Caco-2 (cell line): ENCODE measurements around the gene DDX27. TPM values are rescaled to one million over a fixed set of nuclear protein-coding genes. Genes with fewer than 3 reads are reported as not detected.
A peak's percentile ranks its signal among the peaks of the same experiment; 100 is the strongest.

ENCODE experiments used
- BruUV-seq: library from RNA; stranded (reverse); fragments of 400-500 nt; replicated peaks from 2 replicates; lab custom pipeline; 2021; lab: Mats Ljungman, UMichigan
- CTCF ChIA-PET: fragments of 300-600 bp; sonication (Branson Sonifier 250); formaldehyde crosslinking; loops from one replicate; lab custom pipeline; 2022; ENCODE audit warnings: antibody characterized with exemption; lab: Charles Lee
- POLR2A ChIA-PET: fragments of 300-600 bp; sonication (Branson Sonifier 250); formaldehyde crosslinking; loops from one replicate; lab custom pipeline; 2022; ENCODE audit warnings: antibody characterized with exemption; lab: Charles Lee
- DNase-seq, 2 experiments: peaks; one replicate each; pipeline versions ENCODE4 v3.0.0 to v3.0.0-alpha.2; 2020 to 2022
- H3K27me3 ChIP-seq: replicated peaks from 2 replicates; pipeline ENCODE4 v1.6.0; 2011; ENCODE audit warnings: low read length; ENCODE audit not compliant: control insufficient read depth, insufficient read depth
- H3K36me3 ChIP-seq: 2 replicates; pipeline ENCODE4 v1.5.1; 2011; ENCODE audit warnings: low read length; ENCODE audit not compliant: control insufficient read depth, insufficient read depth
- H3K4me1 ChIP-seq: fragments of 250-450 bp; sonication (Bioruptor Pico); 2 replicates; pipeline ENCODE4 v1.5.1; 2020; ENCODE audit warnings: mild to moderate bottlenecking
- H3K4me3 ChIP-seq: 2 replicates; pipeline ENCODE4 v1.5.1; 2011; ENCODE audit warnings: low read depth, mild to moderate bottlenecking, control low read depth, low read length
- H3K9me3 ChIP-seq: fragments of 250-450 bp; sonication (Bioruptor Pico); 2 replicates; pipeline ENCODE4 v1.5.1; 2020; ENCODE audit warnings: mild to moderate bottlenecking, moderate library complexity
- H3K27ac Mint-ChIP-seq: one replicate; pipeline ENCODE4 v1.8.0; 2022; ENCODE audit warnings: mixed read lengths; ENCODE audit not compliant: unreplicated experiment
- H3K27me3 Mint-ChIP-seq: one replicate; pipeline ENCODE4 v1.8.0; 2022; ENCODE audit warnings: mixed read lengths; ENCODE audit not compliant: insufficient read depth, unreplicated experiment
- H3K36me3 Mint-ChIP-seq: one replicate; pipeline ENCODE4 v1.8.0; 2022; ENCODE audit warnings: mild to moderate bottlenecking, mixed read lengths; ENCODE audit not compliant: insufficient read depth, unreplicated experiment
- H3K4me1 Mint-ChIP-seq: one replicate; pipeline ENCODE4 v1.8.0; 2022; ENCODE audit warnings: low read depth, mixed read lengths; ENCODE audit not compliant: unreplicated experiment
- H3K4me3 Mint-ChIP-seq: one replicate; pipeline ENCODE4 v1.8.0; 2022; ENCODE audit warnings: mild to moderate bottlenecking, moderate library complexity, mixed read lengths; ENCODE audit not compliant: unreplicated experiment
- H3K9me3 Mint-ChIP-seq: one replicate; pipeline ENCODE4 v1.8.0; 2022; ENCODE audit warnings: mixed read lengths; ENCODE audit not compliant: unreplicated experiment
- intact Hi-C: fragments of 100-400 bp; cut with micrococcal nuclease; formaldehyde crosslinking; loops from one replicate; pipeline ENCODE4 v1.10.0; 2022; ENCODE audit not compliant: unreplicated experiment
- total RNA-seq: library from RNA; stranded (reverse); gene quantifications from 2 replicates; pipeline ENCODE4 v1.2.3, GENCODE V29; 2022
- TF ChIP-seq, protein P1 (sequence below), 2 experiments: fragments of 200-600 bp in 1 of 2; IDR thresholded peaks; 1 replicate in 1 of 2; 2 replicates in 1 of 2; pipeline versions ENCODE4 v1.5.1 to v1.8.0; 2011 to 2022; ENCODE audit warnings: antibody characterized with exemption in 1 of 2, control low read depth in 1 of 2, inconsistent platforms in 1 of 2, low read depth in 1 of 2, low read length in 1 of 2, mild to moderate bottlenecking in 1 of 2, moderate library complexity in 1 of 2; ENCODE audit not compliant: insufficient read depth in 1 of 2, severe bottlenecking in 1 of 2, unreplicated experiment in 1 of 2

The DDX27 gene
- total RNA-seq, 1 experiment from 2014 or later = 148 TPM

DNA sequence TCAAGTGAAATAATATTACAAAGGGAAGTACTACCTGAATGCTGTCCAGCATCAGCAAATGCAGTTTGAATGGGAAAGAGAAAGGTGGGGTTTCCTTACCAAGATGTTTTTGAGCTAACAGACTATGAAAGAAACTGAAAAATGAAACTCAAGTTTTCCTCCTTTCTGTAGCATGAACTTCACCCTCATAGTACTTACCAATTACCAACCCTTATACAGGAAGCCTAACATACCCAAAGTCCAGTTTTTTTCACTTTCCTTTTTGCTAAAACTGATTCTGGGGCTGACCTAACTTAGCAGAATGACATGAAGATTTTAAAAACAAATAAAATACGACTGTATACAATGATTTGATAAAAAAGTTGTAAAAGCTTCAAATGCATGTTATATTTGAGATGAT is 53.4 kb downstream of the DDX27 start:
- no peaks in the 10 kb centered on the region for H3K27me3 ChIP-seq
- peaks cover 11% of the 10 kb centered on the region for H3K4me1 Mint-ChIP-seq
- H3K4me3 ChIP-seq = no peak overlapping the region
- no TSS peak for BruUV-seq
- no peaks in the 10 kb centered on the region for H3K9me3 ChIP-seq
- H3K4me3 Mint-ChIP-seq = no peak overlapping the region
- H3K36me3 ChIP-seq = peaks cover 7% of the 10 kb centered on the region
- TF ChIP-seq, protein P1, sequence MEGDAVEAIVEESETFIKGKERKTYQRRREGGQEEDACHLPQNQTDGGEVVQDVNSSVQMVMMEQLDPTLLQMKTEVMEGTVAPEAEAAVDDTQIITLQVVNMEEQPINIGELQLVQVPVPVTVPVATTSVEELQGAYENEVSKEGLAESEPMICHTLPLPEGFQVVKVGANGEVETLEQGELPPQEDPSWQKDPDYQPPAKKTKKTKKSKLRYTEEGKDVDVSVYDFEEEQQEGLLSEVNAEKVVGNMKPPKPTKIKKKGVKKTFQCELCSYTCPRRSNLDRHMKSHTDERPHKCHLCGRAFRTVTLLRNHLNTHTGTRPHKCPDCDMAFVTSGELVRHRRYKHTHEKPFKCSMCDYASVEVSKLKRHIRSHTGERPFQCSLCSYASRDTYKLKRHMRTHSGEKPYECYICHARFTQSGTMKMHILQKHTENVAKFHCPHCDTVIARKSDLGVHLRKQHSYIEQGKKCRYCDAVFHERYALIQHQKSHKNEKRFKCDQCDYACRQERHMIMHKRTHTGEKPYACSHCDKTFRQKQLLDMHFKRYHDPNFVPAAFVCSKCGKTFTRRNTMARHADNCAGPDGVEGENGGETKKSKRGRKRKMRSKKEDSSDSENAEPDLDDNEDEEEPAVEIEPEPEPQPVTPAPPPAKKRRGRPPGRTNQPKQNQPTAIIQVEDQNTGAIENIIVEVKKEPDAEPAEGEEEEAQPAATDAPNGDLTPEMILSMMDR (IDR thresholded peaks at IDR 0.05; ENCODE audit: insufficient read depth in 1 of 2, low read depth in 1 of 2, low read length in 1 of 2, severe bottlenecking in 1 of 2, unreplicated experiment in 1 of 2) = no peak
- H3K36me3 Mint-ChIP-seq = peaks cover 94% of the 10 kb centered on the region
- H3K9me3 Mint-ChIP-seq = no peaks in the 10 kb centered on the region
- no peak overlapping the region for H3K27ac Mint-ChIP-seq
- intact Hi-C loops = no loop called here
- no peak for DNase-seq
- POLR2A ChIA-PET = no interaction called here
- CTCF ChIA-PET = no interaction called here
- H3K27me3 Mint-ChIP-seq = no peaks in the 10 kb centered on the region
- H3K4me1 ChIP-seq = peaks cover 6% of the 10 kb centered on the region; the same call in 1 of the 2 replicates

DNA sequence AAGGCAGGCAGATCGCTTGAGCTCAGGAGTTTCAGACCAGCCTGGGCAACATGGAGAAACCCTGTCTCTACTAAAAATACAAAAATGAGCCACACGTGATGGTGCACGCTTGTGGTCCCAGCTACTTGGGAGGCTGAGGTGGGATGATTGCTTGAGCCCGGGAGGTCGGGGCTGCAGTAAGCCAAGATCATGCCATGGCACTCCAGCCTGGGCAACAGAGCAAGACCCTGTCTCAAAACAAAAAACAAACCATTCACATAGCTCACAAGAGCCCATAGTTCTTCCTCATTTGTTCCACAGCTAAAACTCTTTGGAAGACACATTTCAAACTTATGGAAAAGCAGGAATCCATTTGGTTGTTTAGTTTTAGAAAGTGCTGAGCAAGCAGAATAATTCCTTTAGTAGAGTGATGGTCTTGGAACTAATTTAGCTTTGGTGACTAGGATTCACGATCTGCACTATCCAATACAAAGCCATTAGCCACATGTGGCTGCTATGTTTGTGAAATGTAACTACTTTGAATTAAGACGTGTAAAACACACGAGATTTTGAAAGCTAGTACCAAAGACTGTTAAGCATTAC is 54.6 kb downstream of the DDX27 start:
- H3K36me3 ChIP-seq = peaks cover 7% of the 10 kb centered on the region
- no peak for DNase-seq

DNA sequence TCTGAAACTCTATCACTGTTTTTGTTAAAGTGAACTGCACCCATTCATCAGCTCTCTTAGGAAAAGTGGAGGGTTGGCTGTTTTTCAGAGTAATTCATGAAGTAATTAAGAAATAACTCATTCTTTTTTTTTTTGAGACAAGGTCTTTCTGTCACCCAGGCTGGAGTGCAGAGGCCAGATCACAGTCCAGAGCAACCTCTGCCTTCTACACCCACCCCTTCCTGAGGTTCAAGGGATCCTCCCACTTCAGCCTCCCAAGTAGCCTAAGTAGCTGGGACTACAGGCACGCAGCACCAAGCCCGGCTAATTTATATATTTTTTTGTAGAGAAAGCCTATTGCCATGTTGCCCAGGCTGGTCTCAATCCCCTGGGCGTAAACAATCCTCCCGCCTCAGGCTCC is 56.0 kb downstream of the DDX27 start:
- Mint-ChIP-seq H3K36me3 (peaks cover 94% of the 10 kb centered on the region), H3K27ac (no peak overlapping the region)

More for the DNA sequence above, 54.6 kb downstream of the DDX27 start:
- ChIA-PET CTCF (no interaction called here), POLR2A (interaction anchor here (1.2 kb wide), 1 partner anchor 14 kb away, joined by 3 read pairs; no protein-coding TSS in a partner anchor)
- peaks cover 4% of the 10 kb centered on the region for H3K27me3 Mint-ChIP-seq
- no peak overlapping the region for H3K27ac Mint-ChIP-seq
- H3K9me3 Mint-ChIP-seq = no peaks in the 10 kb centered on the region
- Histone ChIP-seq H3K9me3 (no peaks in the 10 kb centered on the region), H3K27me3 (no peaks in the 10 kb centered on the region), H3K4me1 (peaks cover 6% of the 10 kb centered on the region; the same call in 1 of the 2 replicates), H3K4me3 (no peak overlapping the region)
- peaks cover 94% of the 10 kb centered on the region for H3K36me3 Mint-ChIP-seq
- TF ChIP-seq, protein P1 (IDR thresholded peaks at IDR 0.05; ENCODE audit: insufficient read depth in 1 of 2, low read depth in 1 of 2, low read length in 1 of 2, severe bottlenecking in 1 of 2, unreplicated experiment in 1 of 2) = no peak
- intact Hi-C loops = no loop called here
- peaks cover 17% of the 10 kb centered on the region for H3K4me1 Mint-ChIP-seq
- H3K4me3 Mint-ChIP-seq = no peak overlapping the region
- BruUV-seq = no TSS peak

More for the DNA sequence above, 56.0 kb downstream of the DDX27 start:
- H3K36me3 ChIP-seq = peaks cover 21% of the 10 kb centered on the region
- H3K27me3 ChIP-seq = no peaks in the 10 kb centered on the region
- H3K27me3 Mint-ChIP-seq = peaks cover 4% of the 10 kb centered on the region
- ChIA-PET CTCF (interaction anchor here (1.0 kb wide), 1 partner anchor 45 kb away, joined by 4 read pairs; no protein-coding TSS in a partner anchor), POLR2A (no interaction called here)
- intact Hi-C loops = no loop called here
- peaks cover 26% of the 10 kb centered on the region for H3K4me1 Mint-ChIP-seq
- peaks cover 8% of the 10 kb centered on the region for H3K9me3 ChIP-seq
- BruUV-seq = no TSS peak
- peaks cover 6% of the 10 kb centered on the region for H3K9me3 Mint-ChIP-seq
- H3K4me3 ChIP-seq = no peak overlapping the region
- H3K4me1 ChIP-seq = peaks cover 13% of the 10 kb centered on the region
- H3K4me3 Mint-ChIP-seq = no peak overlapping the region
- DNase-seq = peak in 1 of 2 experiments; percentile 35
- TF ChIP-seq, protein P1 (IDR thresholded peaks at IDR 0.05; ENCODE audit: insufficient read depth in 1 of 2, low read depth in 1 of 2, low read length in 1 of 2, severe bottlenecking in 1 of 2, unreplicated experiment in 1 of 2) = no peak
